HG03521 (cell line): ENCODE measurements around the gene PSMB7.

Experiments used
- ATAC-seq: cut with Tn5 transposase; IDR thresholded peaks from one replicate; pipeline ENCODE4 v1.9.1; 2021; ENCODE audit warnings: mild to moderate bottlenecking, moderate library complexity; ENCODE audit not compliant: unreplicated experiment

The PSMB7 gene

GRCh38 chr9:124411514-124412227 is 3.6 kb downstream of the PSMB7 start:
- no peak for ATAC-seq

- ATAC-seq, result no peak
These were observed 4.8 kb downstream of the PSMB7 start for GRCh38 chr9:124410321-124410913.

- no peak for ATAC-seq
These were observed 5.8 kb downstream of the PSMB7 start for GRCh38 chr9:124409410-124409809.

- ATAC-seq, result no peak
These were observed 12.0 kb downstream of the PSMB7 start for GRCh38 chr9:124403246-124403645.

- no peak for ATAC-seq
These were observed 15.0 kb downstream of the PSMB7 start for GRCh38 chr9:124399968-124400940.

- ATAC-seq, result no peak
These were observed 15.8 kb downstream of the PSMB7 start for GRCh38 chr9:124399323-124399967.

GRCh38 chr9:124398191-124398935 is 16.9 kb downstream of the PSMB7 start:
- ATAC-seq, result no peak

GRCh38 chr9:124395826-124396225 is 19.4 kb downstream of the PSMB7 start:
- ATAC-seq, result no peak

GRCh38 chr9:124394596-124394995 is 20.6 kb downstream of the PSMB7 start:
- no peak for ATAC-seq

- no peak for ATAC-seq
These were observed 21.1 kb downstream of the PSMB7 start for GRCh38 chr9:124394167-124394566.

- no peak for ATAC-seq
These were observed 22.3 kb downstream of the PSMB7 start for GRCh38 chr9:124392871-124393460.

- no peak for ATAC-seq
These were observed 22.9 kb downstream of the PSMB7 start for GRCh38 chr9:124392254-124392870.

- ATAC-seq, result no peak
These were observed 24.2 kb downstream of the PSMB7 start for GRCh38 chr9:124390794-124391658.

GRCh38 chr9:124389146-124389939 is 25.9 kb downstream of the PSMB7 start:
- ATAC-seq, result no peak

- ATAC-seq, result no peak
These were observed 26.8 kb downstream of the PSMB7 start for GRCh38 chr9:124388275-124389048.

GRCh38 chr9:124386201-124386600 is 29.0 kb downstream of the PSMB7 start:
- no peak for ATAC-seq

- no peak for ATAC-seq
These were observed 29.6 kb downstream of the PSMB7 start for GRCh38 chr9:124385623-124386022.
